M059J (cell line): Measurements from ENCODE around the gene TMEM233. TPM values are rescaled to one million over a fixed set of nuclear protein-coding genes. Genes with fewer than 3 reads are reported as not detected.
A peak's percentile ranks its signal among the peaks of the same experiment; 100 is the strongest.

Source experiments
- DNase-seq: peaks from one replicate; pipeline ENCODE4 v3.0.0-alpha.2; 2012; ENCODE audit warnings: low read depth
- total RNA-seq: library from RNA; depleted of rRNA; stranded (reverse); fragments of >200 nt; shearing (Covaris generic); gene quantifications from 2 replicates; pipeline ENCODE4 v1.2.3, GENCODE V29; 2014; rRNA removed

The TMEM233 gene
- total RNA-seq, 1 experiment from 2014 or later, result not detected

DNA sequence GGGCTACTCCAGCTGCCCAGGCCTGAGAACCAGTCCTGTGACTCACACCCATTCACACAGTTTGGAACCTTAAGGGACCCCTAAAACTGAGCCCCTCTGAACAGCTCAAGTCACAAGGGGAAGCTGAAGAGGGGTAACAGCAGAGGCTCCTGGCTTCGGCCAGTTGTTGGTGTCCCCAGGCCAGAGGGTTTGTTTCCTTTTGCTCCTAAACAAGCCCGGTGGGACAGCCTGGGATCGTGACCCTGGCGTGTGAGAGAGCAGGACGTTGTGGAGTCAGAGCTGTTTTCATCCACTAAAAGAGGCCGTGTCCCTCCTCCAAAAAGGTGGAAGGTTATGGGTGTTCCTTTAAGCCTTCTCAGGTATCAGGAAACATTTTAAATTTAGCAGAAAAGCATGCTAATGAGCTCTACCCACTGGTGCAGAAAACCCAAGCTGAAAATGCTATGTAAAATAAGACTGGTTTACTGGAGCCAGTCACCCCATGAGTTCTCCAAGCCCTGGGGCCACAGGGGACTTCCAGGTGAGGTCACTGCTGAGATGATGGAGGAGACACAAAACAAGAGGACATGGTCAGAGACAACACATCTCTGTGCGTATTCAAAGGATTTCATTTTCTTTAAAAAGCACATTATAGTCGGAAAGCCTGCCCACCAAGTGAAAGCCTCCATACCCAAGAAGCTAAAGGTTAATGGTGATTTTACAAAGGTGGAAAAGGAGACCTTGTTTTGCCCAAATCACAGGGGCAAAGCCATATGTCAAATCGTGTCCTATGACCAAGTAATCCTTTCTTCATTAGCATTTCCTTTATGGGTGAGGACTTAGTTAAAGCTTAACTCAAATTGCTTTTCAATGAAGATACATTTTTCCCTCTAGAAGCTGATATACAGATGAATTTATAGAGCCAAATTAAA, 88.4 kb downstream of the TMEM233 start:
- DNase-seq, result no peak

- DNase-seq, result no peak
Observed at GRCh38 chr12:119682639-119683252, 89.2 kb downstream of the TMEM233 start.

GRCh38 chr12:119683413-119683812, 89.8 kb downstream of the TMEM233 start:
- DNase-seq, result peak; percentile 62

GRCh38 chr12:119683816-119684215, 90.2 kb downstream of the TMEM233 start:
- no peak for DNase-seq

DNA sequence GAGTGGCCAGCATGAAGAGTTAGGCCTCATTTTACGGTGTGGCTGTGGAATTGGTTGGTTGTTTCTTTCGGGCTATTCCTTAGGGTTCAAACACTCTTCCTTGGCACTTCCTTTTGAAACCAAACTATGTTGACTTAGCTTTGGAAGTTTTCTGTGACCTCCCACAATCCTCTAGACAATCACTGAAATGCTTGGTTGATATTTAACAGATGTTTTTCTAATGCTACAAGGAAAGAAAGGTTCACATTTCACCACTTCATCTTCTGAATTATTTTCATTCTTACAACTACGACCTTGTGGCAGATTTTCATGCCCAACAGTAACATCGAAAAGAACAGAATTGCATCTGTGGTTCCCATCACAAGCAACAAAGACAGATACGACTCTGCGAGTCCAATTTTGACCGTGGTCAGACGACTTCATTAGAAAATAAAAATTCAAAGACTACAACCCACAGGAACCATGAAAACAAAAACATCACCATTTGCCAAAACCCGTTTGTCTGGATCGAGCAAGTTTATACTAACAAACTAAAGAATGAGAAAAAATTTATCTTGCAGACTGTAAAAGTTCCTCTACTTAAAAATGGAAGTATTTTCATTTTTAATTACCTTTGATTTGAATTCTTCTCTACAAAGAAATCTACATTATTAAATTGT, 91.3 kb downstream of the TMEM233 start:
- DNase-seq, result no peak

DNA sequence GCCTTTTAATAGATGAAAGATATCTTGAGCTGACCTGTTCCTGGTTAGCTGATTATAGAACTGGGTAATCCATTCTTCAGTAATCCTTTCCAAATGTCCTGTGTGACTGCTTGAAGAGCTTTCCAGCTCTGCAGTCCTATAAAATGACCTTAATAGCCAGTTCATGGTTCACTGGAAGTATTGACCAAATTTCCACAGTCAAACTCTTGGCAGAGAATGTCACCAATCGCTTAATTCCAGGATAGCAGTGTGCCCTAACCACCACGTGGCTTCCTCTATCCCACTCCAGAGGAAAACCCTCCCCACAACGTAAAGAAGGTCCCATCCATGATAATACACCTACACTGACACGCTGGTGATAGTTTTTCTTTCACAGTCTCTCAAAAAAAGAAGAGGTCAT, 91.8 kb downstream of the TMEM233 start:
- no peak for DNase-seq

- DNase-seq, result no peak
Observed at GRCh38 chr12:119686355-119686754, 92.8 kb downstream of the TMEM233 start.

DNA sequence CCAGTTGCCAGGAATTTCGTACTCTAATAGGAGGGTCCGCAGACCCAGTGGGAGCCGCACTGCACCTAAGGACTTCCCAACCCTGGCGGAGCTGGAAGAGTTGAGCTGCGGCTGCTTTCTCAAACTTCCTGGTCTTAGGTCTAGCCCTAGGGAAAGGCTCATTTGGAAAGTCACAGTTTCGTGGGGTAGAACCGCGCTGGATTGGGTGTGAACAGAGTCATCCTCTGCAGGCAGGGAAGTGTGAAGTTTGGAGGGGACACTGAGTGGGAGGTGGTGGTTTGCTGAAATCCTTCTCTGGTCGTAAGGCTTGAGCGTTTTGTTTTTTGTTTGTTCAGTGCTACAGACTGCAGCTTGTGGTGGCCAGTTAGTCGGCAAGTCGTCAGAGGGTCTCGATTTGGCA, 93.2 kb downstream of the TMEM233 start:
- no peak for DNase-seq

GRCh38 chr12:119687406-119687805, 93.8 kb downstream of the TMEM233 start:
- no peak for DNase-seq

GRCh38 chr12:119687879-119688278, 94.3 kb downstream of the TMEM233 start:
- no peak for DNase-seq

DNA sequence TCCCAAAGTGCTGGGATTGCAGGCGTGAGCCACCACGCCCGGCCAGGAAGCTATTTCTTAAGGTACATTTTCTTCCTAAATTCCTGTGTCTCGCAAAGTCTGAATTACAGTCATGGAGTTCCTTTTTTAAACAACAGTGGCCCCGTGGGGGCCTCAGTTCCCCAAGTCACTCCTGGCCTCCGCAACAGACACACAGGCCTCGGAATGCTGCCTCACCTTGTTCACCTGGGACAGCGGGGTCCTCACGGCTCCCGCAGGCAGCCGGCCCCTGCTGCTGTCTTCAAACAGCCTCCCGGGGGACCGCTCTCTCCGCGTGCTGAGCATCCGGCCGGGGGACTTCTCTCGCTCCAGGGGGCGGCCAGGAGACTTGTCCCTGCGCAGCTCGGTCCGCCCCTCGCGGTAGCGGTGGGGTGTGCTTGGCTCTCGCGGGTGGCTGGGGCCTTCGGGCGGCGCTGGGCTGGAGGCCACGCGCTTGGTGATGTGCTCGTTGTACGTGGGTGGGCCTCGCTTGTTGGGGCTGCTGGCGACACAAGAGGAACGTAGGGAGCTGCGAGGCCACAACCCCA, 96.4 kb downstream of the TMEM233 start:
- DNase-seq, result no peak

DNA sequence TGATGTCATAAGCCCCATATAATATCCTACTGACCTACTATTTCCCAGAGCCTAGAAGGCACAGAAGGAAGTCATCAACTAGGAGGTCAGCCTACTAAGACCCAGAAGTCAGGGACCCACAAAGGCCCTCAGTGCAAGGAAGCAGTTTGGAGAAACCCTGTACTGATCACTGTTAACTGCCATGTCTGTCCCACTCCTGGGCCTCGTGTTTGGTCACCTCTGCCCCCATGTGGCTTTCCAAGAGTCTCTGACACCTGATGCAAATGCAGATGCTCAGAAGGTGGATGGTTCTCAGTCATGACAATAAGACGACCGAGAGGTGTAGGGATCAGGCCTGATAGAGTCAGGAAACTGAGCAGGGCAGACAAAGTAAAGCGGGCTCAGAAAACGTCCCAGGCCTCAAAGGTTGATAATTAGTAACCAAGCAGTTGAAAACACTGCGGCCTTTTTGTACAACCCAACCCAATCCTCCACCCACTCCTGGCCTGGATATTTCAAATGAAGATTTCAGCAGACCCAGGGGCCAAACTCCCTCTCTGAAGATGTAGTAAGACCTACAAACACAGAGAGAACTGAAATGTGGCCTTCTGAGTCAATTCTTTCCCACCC, 97.7 kb downstream of the TMEM233 start:
- DNase-seq, result no peak

- no peak for DNase-seq
Observed at GRCh38 chr12:119692410-119692809, 98.8 kb downstream of the TMEM233 start.

Other genes starting within 250 kb of the TMEM233 start
- gene PRKAB1, start 74.4 kb downstream of the TMEM233 start, total RNA-seq, result 16.2 and 20.1 TPM in 2 replicates